OCI-LY7 (cell line): ENCODE data around the gene OXCT2. TPM values are rescaled to one million over a fixed set of nuclear protein-coding genes. Genes with fewer than 3 reads are reported as not detected.
"Not testable (repeated sequence)": the region's sequence is repeated elsewhere in the genome, so short reads cannot be mapped to it uniquely, and the experiment has no call there.

Experiments
- BruUV-seq: library from RNA; stranded (reverse); fragments of 400-500 nt; replicated peaks from 2 replicates; lab custom pipeline; 2021; lab: Mats Ljungman, UMichigan
- CTCF ChIA-PET: fragments of 300-600 bp; sonication (Branson Sonifier 250); formaldehyde crosslinking; loops from one replicate; lab custom pipeline; 2022; ENCODE audit warnings: antibody characterized with exemption; ENCODE audit not compliant: unreplicated experiment; lab: Charles Lee
- POLR2A ChIA-PET: fragments of 300-600 bp; sonication (Branson Sonifier 250); formaldehyde crosslinking; loops from one replicate; lab custom pipeline; 2022; ENCODE audit warnings: antibody characterized with exemption; lab: Charles Lee
- DNase-seq: peaks from one replicate; pipeline ENCODE4 v3.0.0-alpha.2; 2015; ENCODE audit warnings: low spot score
- H2AFZ ChIP-seq: fragments of 200-600 bp; sonication (generic), shearing (Covaris generic); 2 replicates; pipeline ENCODE4 v1.6.1; 2014; ENCODE audit warnings: mild to moderate bottlenecking, antibody characterized with exemption, low read length, moderate library complexity
- H3K27ac ChIP-seq: fragments of 200-600 bp; sonication (generic); 2 replicates; pipeline ENCODE4 v1.5.1; 2014; ENCODE audit warnings: mixed run types, low read depth, mild to moderate bottlenecking, moderate library complexity, low read length, inconsistent platforms; ENCODE audit not compliant: poor library complexity, severe bottlenecking
- H3K36me3 ChIP-seq: fragments of 200-600 bp; sonication (generic); 2 replicates; pipeline ENCODE4 v1.6.1; 2014; ENCODE audit warnings: mild to moderate bottlenecking, antibody characterized with exemption, low read length, moderate library complexity, mixed read lengths; ENCODE audit not compliant: insufficient read depth
- H3K4me1 ChIP-seq: fragments of 200-600 bp; sonication (generic); 2 replicates; pipeline ENCODE4 v1.5.1; 2014; ENCODE audit warnings: mild to moderate bottlenecking, low read length; ENCODE audit not compliant: insufficient read depth, poor library complexity, severe bottlenecking
- H3K4me2 ChIP-seq: fragments of 200-600 bp; sonication (generic); 2 replicates; pipeline ENCODE4 v1.6.1; 2014; ENCODE audit warnings: mild to moderate bottlenecking, low read length
- H3K4me3 ChIP-seq: fragments of 200-600 bp; sonication (generic); 2 replicates; pipeline ENCODE4 v1.5.1; 2014; ENCODE audit warnings: mild to moderate bottlenecking, low read depth, low read length; ENCODE audit not compliant: poor library complexity, severe bottlenecking
- H3K79me2 ChIP-seq: fragments of 200-600 bp; sonication (generic); 2 replicates; pipeline ENCODE4 v1.6.1; 2016; ENCODE audit warnings: low read depth, mild to moderate bottlenecking, low read length, moderate library complexity, mixed read lengths; ENCODE audit not compliant: insufficient read depth
- H3K9me2 ChIP-seq: fragments of 200-600 bp; sonication (generic); 2 replicates; pipeline ENCODE4 v1.6.1; 2016; ENCODE audit warnings: mild to moderate bottlenecking, low read length, mixed read lengths; ENCODE audit not compliant: insufficient read depth
- H3K9me3 ChIP-seq: fragments of 200-600 bp; sonication (generic); 2 replicates; pipeline ENCODE4 v1.6.1; 2014; ENCODE audit warnings: mild to moderate bottlenecking, mixed run types, low read length, mixed read lengths
- H4K20me1 ChIP-seq: fragments of 200-600 bp; sonication (generic); 2 replicates; pipeline ENCODE4 v1.6.1; 2014; ENCODE audit warnings: mild to moderate bottlenecking, antibody characterized with exemption, low read length, moderate library complexity, mixed read lengths; ENCODE audit not compliant: insufficient read depth
- EZH2phosphoT487 ChIP-seq: fragments of 200-600 bp; sonication (generic); IDR thresholded peaks from 2 replicates; pipeline ENCODE4 v1.6.1; 2018; ENCODE audit warnings: low read depth, borderline replicate concordance, mild to moderate bottlenecking, mixed run types, antibody characterized with exemption, low read length, moderate library complexity, mixed read lengths
- intact Hi-C: fragments of 100-400 bp; cut with micrococcal nuclease; formaldehyde crosslinking; loops from one replicate; pipeline ENCODE4 v1.10.0; 2022; ENCODE audit not compliant: unreplicated experiment
- total RNA-seq, 2 experiments: library from RNA; depleted of rRNA in 1 of 2; stranded (reverse); fragments of >200 nt in 1 of 2; shearing (Covaris generic) in 1 of 2; gene quantifications; 2 replicates each; pipeline ENCODE4 v1.2.3, GENCODE V29; 2014 to 2022
- TF ChIP-seq, protein P1 (sequence below): fragments of 200-600 bp; sonication (generic); conservative IDR thresholded peaks from 2 replicates; pipeline ENCODE4 v1.5.1; 2014; ENCODE audit warnings: mild to moderate bottlenecking, antibody characterized with exemption, low read length, moderate library complexity, mixed read lengths

The OXCT2 gene
- total RNA-seq, 2 experiments from 2014 or later: 0.17 to 0.79 TPM

DNA sequence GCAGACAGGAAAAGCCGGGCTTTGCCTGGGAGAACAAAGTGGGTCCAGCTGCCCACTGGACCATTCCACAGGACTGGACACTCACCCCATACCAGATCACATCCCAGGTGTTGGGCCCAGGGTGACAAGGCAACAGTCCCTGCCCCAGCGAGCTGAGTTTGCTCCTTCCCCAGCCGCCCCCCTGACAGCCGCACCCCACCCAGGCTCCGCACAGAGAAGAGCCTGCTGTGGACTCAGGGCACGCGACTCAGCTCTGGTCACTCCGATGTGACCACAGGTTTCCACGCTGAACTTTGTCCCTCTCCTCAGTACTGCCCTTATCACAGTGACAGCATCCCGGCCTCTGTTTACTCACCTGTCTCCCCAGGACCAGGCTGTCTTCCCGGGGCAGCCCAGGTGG is 16.3 kb upstream of the OXCT2 start:
- BruUV-seq: no TSS peak
- POLR2A ChIA-PET: no interaction called here
- CTCF ChIA-PET: no interaction called here

DNA sequence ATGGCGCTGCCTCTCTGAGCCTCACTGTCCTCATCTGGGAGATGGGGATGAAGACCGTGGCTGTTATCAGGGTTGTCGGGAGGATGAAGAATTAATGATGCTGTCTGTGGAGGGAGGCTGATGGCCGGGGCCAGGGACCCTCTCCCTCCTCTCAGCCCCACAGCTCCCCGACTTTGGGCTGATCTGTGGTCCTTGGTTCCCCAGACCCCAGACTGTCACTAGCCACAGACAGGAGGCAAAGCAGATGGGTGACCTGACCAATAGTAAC is 15.9 kb upstream of the OXCT2 start:
- H3K4me1 ChIP-seq, H3K36me3 ChIP-seq, H3K27ac ChIP-seq, H3K9me2 ChIP-seq, H3K9me3 ChIP-seq, DNase-seq, H4K20me1 ChIP-seq, CTCF ChIA-PET, H3K4me2 ChIP-seq, H2AFZ ChIP-seq, BruUV-seq, H3K4me3 ChIP-seq, POLR2A ChIA-PET, intact Hi-C loops, H3K79me2 ChIP-seq: not testable (repeated sequence)

More for the DNA sequence above, 16.3 kb upstream of the OXCT2 start:
- no peak overlapping the region for H3K4me2 ChIP-seq
- no peak overlapping the region for H2AFZ ChIP-seq
- H3K9me3 ChIP-seq: no peaks in the 10 kb centered on the region
- intact Hi-C loops: no loop called here
- peaks cover 6% of the 10 kb centered on the region for H3K4me1 ChIP-seq
- H3K36me3 ChIP-seq: no peaks in the 10 kb centered on the region
- H4K20me1 ChIP-seq: no peaks in the 10 kb centered on the region
- no peak overlapping the region for H3K4me3 ChIP-seq
- no peaks in the 10 kb centered on the region for H3K9me2 ChIP-seq
- H3K79me2 ChIP-seq: no peaks in the 10 kb centered on the region
- DNase-seq: no peak
- H3K27ac ChIP-seq: no peak overlapping the region
- TF ChIP-seq EZH2phosphoT487: no peak
- TF ChIP-seq, protein P1, sequence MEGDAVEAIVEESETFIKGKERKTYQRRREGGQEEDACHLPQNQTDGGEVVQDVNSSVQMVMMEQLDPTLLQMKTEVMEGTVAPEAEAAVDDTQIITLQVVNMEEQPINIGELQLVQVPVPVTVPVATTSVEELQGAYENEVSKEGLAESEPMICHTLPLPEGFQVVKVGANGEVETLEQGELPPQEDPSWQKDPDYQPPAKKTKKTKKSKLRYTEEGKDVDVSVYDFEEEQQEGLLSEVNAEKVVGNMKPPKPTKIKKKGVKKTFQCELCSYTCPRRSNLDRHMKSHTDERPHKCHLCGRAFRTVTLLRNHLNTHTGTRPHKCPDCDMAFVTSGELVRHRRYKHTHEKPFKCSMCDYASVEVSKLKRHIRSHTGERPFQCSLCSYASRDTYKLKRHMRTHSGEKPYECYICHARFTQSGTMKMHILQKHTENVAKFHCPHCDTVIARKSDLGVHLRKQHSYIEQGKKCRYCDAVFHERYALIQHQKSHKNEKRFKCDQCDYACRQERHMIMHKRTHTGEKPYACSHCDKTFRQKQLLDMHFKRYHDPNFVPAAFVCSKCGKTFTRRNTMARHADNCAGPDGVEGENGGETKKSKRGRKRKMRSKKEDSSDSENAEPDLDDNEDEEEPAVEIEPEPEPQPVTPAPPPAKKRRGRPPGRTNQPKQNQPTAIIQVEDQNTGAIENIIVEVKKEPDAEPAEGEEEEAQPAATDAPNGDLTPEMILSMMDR: no peak

DNA sequence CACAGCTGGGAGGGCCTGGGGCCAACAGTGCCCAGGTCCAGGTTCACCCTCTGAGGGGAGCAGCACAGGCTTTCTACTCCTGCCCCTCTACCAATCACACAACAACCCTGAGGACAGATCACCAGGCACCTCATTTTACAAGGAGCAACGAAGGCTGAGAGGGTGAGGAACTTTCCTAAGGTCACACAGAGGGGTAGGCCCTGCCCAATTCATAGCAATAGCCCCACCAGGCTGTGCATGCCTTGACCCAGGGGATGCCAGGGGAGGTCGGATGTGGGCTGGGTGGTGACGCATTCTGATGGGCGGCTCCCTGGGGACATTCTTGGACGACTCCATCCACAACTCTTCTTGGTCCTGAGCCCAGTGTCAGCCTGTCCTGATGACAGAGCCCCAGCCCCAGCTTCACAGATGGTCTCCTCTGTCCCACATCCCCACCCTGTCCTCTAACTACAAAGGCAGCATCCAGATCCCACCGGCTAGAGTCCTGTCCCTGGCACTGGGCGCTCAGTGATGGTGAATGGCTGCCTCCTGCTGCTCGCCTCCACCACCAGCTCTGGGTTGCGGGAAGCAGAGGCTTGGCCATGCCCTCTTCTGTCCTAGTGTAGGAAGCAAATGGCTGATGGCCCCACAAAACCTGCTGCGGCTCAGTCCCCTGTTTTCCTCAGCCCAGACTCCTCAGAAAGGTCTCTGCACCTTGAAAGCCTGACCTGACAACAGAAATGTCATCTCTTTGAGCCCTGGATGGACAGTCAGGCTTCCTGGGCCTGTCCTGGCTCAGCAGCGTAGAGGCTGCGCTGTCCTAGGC is 15.4 kb upstream of the OXCT2 start:
- POLR2A ChIA-PET, CTCF ChIA-PET: not testable (repeated sequence)

DNA sequence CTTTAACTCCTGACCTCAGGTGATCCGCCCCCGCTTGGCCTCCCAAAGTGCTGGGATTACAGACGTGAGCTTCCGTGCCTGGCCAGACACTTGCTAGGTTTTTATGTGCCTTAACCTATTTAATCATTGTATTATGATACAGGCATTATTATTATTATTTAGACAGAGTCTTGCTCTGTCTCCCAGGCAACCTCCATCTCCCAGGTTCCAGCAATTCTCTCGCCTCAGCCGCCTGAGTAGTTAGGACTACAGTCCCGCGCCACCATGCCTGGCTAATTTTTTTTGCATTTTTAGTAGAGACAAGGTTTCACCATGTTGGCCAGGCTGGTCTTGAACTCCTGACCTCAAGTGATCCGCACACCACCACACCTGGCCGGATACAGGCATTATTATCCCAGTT is 11.5 kb upstream of the OXCT2 start:
- CTCF ChIA-PET, POLR2A ChIA-PET, H3K4me2 ChIP-seq, H3K4me1 ChIP-seq, H3K9me2 ChIP-seq, H3K36me3 ChIP-seq, H3K27ac ChIP-seq, intact Hi-C loops, BruUV-seq, H2AFZ ChIP-seq, H3K9me3 ChIP-seq, H3K79me2 ChIP-seq, H3K4me3 ChIP-seq, DNase-seq, H4K20me1 ChIP-seq: not testable (repeated sequence)

More for the DNA sequence above, 15.4 kb upstream of the OXCT2 start:
- H3K9me3 ChIP-seq, H3K27ac ChIP-seq, H3K36me3 ChIP-seq, H3K4me2 ChIP-seq, BruUV-seq, H4K20me1 ChIP-seq, H3K4me1 ChIP-seq, intact Hi-C loops, H3K9me2 ChIP-seq, H2AFZ ChIP-seq, H3K4me3 ChIP-seq, DNase-seq, H3K79me2 ChIP-seq: not testable (repeated sequence)
